Colonic mucosa (tissue), 4 donors: Measurements from ENCODE around the gene DAPK1. TPM values are rescaled to one million over a fixed set of nuclear protein-coding genes. Genes with fewer than 3 reads are reported as not detected.

ENCODE experiments used
- DNase-seq: peaks from one replicate; pipeline ENCODE4 v3.0.0-alpha.2; 2020
- H3K27ac ChIP-seq: fragments of 200-600 bp; one replicate; pipeline ENCODE4 v1.8.0; 2021
- H3K27me3 ChIP-seq: fragments of 200-600 bp; one replicate; pipeline ENCODE4 v1.8.0; 2021
- H3K36me3 ChIP-seq: fragments of 200-600 bp; one replicate; pipeline ENCODE4 v1.8.0; 2021
- H3K4me1 ChIP-seq: fragments of 200-600 bp; one replicate; pipeline ENCODE4 v1.8.0; 2021; ENCODE audit warnings: mild to moderate bottlenecking
- H3K4me3 ChIP-seq: fragments of 200-600 bp; one replicate; pipeline ENCODE4 v1.8.0; 2021
- H3K9ac ChIP-seq, 2 donors: one replicate each; pipeline ENCODE4 v1.7.0; 2013; ENCODE audit warnings: control low read depth in 2 of 2, low read depth in 2 of 2, low read length in 2 of 2
- H3K9me3 ChIP-seq: fragments of 200-600 bp; one replicate; pipeline ENCODE4 v1.8.0; 2021
- intact Hi-C: fragments of 100-400 bp; cut with DNase I; formaldehyde crosslinking; loops from one replicate; pipeline ENCODE4 v1.14.1; 2022
- total RNA-seq, 2 donors: library from RNA; stranded (reverse); fragmentation: NEBNext Ultra II Directional in 1 of 2; extraction: Animal tissue kit (Norgen Biotek cat#: 25700) in 1 of 2; gene quantifications; one replicate each; pipeline ENCODE4 v1.2.1, GENCODE V29; 2021
- TF ChIP-seq, protein P1 (sequence below): fragments of 200-600 bp; IDR thresholded peaks from one replicate; pipeline ENCODE4 v1.8.0; 2022; ENCODE audit warnings: antibody characterized with exemption, mild to moderate bottlenecking
- donor health status: healthy.
- donor health status: DM: no; HTN: no; CAD: no.
- donor health status: DM: no; HTN: no; CAD: no.

Gene DAPK1
- total RNA-seq, 2 donors from 2014 or later: 7.9 to 17.5 TPM

GRCh38 chr9:87530716-87531115 is 33.0 kb downstream of the DAPK1 start:
- H3K9ac ChIP-seq: no peak overlapping the region
- no peaks in the 10 kb centered on the region for H3K27me3 ChIP-seq
- no peaks in the 10 kb centered on the region for H3K9me3 ChIP-seq
- TF ChIP-seq, protein P1, sequence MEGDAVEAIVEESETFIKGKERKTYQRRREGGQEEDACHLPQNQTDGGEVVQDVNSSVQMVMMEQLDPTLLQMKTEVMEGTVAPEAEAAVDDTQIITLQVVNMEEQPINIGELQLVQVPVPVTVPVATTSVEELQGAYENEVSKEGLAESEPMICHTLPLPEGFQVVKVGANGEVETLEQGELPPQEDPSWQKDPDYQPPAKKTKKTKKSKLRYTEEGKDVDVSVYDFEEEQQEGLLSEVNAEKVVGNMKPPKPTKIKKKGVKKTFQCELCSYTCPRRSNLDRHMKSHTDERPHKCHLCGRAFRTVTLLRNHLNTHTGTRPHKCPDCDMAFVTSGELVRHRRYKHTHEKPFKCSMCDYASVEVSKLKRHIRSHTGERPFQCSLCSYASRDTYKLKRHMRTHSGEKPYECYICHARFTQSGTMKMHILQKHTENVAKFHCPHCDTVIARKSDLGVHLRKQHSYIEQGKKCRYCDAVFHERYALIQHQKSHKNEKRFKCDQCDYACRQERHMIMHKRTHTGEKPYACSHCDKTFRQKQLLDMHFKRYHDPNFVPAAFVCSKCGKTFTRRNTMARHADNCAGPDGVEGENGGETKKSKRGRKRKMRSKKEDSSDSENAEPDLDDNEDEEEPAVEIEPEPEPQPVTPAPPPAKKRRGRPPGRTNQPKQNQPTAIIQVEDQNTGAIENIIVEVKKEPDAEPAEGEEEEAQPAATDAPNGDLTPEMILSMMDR: no peak
- H3K27ac ChIP-seq: no peak overlapping the region
- DNase-seq: no peak
- intact Hi-C loops: no loop called here
- H3K4me1 ChIP-seq: no peaks in the 10 kb centered on the region
- no peak overlapping the region for H3K4me3 ChIP-seq
- no peaks in the 10 kb centered on the region for H3K36me3 ChIP-seq

GRCh38 chr9:87531370-87532295 is 34.0 kb downstream of the DAPK1 start:
- H3K9ac ChIP-seq: no peak overlapping the region
- no peaks in the 10 kb centered on the region for H3K4me1 ChIP-seq
- TF ChIP-seq, protein P1: no peak
- no peak overlapping the region for H3K27ac ChIP-seq
- H3K9me3 ChIP-seq: no peaks in the 10 kb centered on the region
- no peaks in the 10 kb centered on the region for H3K36me3 ChIP-seq
- no peaks in the 10 kb centered on the region for H3K27me3 ChIP-seq
- intact Hi-C loops: no loop called here
- H3K4me3 ChIP-seq: no peak overlapping the region
- DNase-seq: no peak

DNA sequence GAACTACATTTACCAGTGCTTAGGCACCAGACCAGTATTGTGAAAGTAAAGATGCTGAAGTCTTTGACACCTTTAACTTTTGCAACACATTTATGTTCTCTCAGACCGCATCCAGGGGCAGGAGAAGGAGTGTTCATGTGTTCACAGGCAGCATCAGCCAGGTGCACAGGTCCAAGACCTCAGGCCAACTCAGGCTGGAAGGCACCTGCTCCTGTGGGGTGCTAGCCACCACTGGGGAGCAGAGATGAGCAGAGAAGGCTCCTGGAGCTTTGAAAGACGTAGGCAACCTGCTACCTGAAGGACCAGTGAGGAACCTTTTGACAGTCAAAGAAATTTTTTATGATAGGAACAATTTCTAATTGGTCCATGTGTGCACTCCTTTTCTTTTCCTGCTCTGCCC is 35.6 kb downstream of the DAPK1 start:
- no peaks in the 10 kb centered on the region for H3K4me1 ChIP-seq

DNA sequence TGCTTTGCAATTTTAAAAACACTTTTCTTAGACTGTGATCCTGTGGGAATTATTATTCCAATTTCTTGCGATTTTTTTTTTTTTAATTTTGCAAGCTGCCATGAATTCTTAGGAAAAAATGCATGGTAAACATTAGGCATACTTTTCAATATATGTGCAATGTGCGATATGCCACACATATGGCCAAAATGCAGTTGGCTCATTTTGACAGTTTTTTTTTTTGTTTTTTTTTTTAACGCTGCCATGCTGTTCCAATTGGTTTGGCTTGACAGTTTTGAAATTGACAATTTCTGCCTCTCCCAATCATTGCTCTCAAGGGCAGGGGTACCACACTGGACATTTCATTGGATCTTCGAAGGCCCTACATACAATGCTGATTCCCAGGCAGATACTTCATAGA is 36.4 kb downstream of the DAPK1 start:
- TF ChIP-seq, protein P1: no peak
- no peak for DNase-seq
- Histone ChIP-seq H3K27ac (no peak overlapping the region), H3K27me3 (no peaks in the 10 kb centered on the region), H3K9me3 (no peaks in the 10 kb centered on the region), H3K4me3 (no peak overlapping the region), H3K36me3 (no peaks in the 10 kb centered on the region), H3K9ac (no peak overlapping the region), H3K4me1 (no peaks in the 10 kb centered on the region)
- intact Hi-C loops: no loop called here

More for the DNA sequence above, 35.6 kb downstream of the DAPK1 start:
- intact Hi-C loops: no loop called here
- DNase-seq: no peak
- Histone ChIP-seq H3K9me3 (no peaks in the 10 kb centered on the region), H3K9ac (no peak overlapping the region), H3K36me3 (no peaks in the 10 kb centered on the region), H3K27ac (no peak overlapping the region), H3K27me3 (no peaks in the 10 kb centered on the region), H3K4me3 (no peak overlapping the region)
- TF ChIP-seq, protein P1: no peak

GRCh38 chr9:87534957-87535356 is 37.3 kb downstream of the DAPK1 start:
- intact Hi-C loops: no loop called here
- no peaks in the 10 kb centered on the region for H3K4me1 ChIP-seq
- no peaks in the 10 kb centered on the region for H3K36me3 ChIP-seq

More at GRCh38 chr9:87534957-87535356, 37.3 kb downstream of the DAPK1 start:
- DNase-seq: no peak
- Histone ChIP-seq H3K27me3 (no peaks in the 10 kb centered on the region), H3K9me3 (no peaks in the 10 kb centered on the region), H3K9ac (no peak overlapping the region), H3K4me3 (no peak overlapping the region), H3K27ac (no peak overlapping the region)
- TF ChIP-seq, protein P1: no peak
